SH-SY5Y (cell line): ENCODE measurements around the gene ADAM22.

Source experiments
- GATA2 ChIP-seq: IDR thresholded peaks from 2 replicates; pipeline ENCODE4 v1.6.1; 2011; ENCODE audit warnings: mild to moderate bottlenecking, low read depth, low read length
- GATA3 ChIP-seq: IDR thresholded peaks from 2 replicates; pipeline ENCODE4 v1.6.1; 2011; ENCODE audit warnings: low read depth, mild to moderate bottlenecking, low read length, moderate library complexity

DNA sequence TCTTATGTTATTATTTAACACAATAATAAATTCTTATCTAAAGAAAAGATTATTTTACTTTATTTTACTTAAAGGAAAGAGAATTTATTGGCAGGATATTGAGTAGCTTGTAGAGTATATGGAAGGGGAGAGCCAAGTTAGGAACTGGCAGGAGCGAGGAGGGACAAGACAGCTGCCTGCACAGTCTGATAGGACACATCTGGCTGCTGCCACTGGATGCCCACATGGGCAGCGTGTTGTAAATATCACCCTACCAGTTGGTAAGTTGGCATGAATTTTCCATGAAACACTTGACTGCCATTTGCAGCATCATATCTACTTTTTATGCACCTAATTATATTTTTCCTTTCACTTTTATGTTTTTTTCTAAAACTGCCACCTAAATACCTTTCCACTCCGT is 266.2 kb downstream of the ADAM22 start:
- no peak for TF ChIP-seq GATA2
- no peak for TF ChIP-seq GATA3
